HepG2 (cell line): ENCODE results near the gene FBLIM1. TPM values are rescaled to one million over a fixed set of nuclear protein-coding genes. Genes with fewer than 3 reads are reported as not detected.

Experiments
- BHLHE40 ChIP-seq: IDR thresholded peaks from 2 replicates; pipeline ENCODE4 v1.6.1; 2011; ENCODE audit warnings: low read length, improper control_type of control experiment
- ELF1 ChIP-seq: sonication (generic); formaldehyde crosslinking; IDR thresholded peaks from 2 replicates; pipeline ENCODE4 v1.4.0; 2020; ENCODE audit warnings: missing genetic modification reagents
- ELF3 ChIP-seq: IDR thresholded peaks from 2 replicates; pipeline ENCODE4 v1.6.1; 2016; ENCODE audit warnings: missing genetic modification reagents, missing compliant biosample characterization
- ERF ChIP-seq: IDR thresholded peaks from 2 replicates; pipeline ENCODE4 v1.6.1; 2018; ENCODE audit warnings: missing biosample characterization, missing genetic modification reagents
- ETV5 ChIP-seq: IDR thresholded peaks from 2 replicates; pipeline ENCODE4 v1.6.1; 2018; ENCODE audit warnings: missing biosample characterization, missing genetic modification reagents, inconsistent platforms, borderline replicate concordance
- HNF1A ChIP-seq, 2 experiments: sonication (generic) in 1 of 2; formaldehyde crosslinking in 1 of 2; IDR thresholded peaks; 2 replicates each; pipeline versions ENCODE4 v1.4.0 to v1.6.1; 2016 to 2020; ENCODE audit warnings: borderline replicate concordance in 1 of 2, low read depth in 1 of 2, mild to moderate bottlenecking in 1 of 2, missing genetic modification reagents in 1 of 2
- MZF1 ChIP-seq: sonication (generic); formaldehyde crosslinking; IDR thresholded peaks from 2 replicates; pipeline ENCODE4 v1.8.1; 2023; ENCODE audit warnings: mild to moderate bottlenecking, missing genetic modification reagents, borderline replicate concordance
- NCOR1 ChIP-seq: fragments of 200-600 bp; sonication (generic); IDR thresholded peaks from 2 replicates; pipeline ENCODE4 v1.7.0; 2017; ENCODE audit warnings: antibody characterized with exemption, low read length, borderline replicate concordance
- NONO ChIP-seq, 2 experiments: fragments of 450-650 bp in 1 of 2; sonication (generic) in 1 of 2; formaldehyde crosslinking in 1 of 2; IDR thresholded peaks in 1 of 2; conservative IDR thresholded peaks in 1 of 2; 2 replicates each; pipeline versions ENCODE4 v1.6.1 to v1.8.0; 2017 to 2022; ENCODE audit warnings: mild to moderate bottlenecking in 1 of 2, missing genetic modification reagents in 1 of 2, moderate library complexity in 1 of 2
- NR2C2 ChIP-seq: sonication (generic); formaldehyde crosslinking; IDR thresholded peaks from 2 replicates; pipeline ENCODE4 v1.4.0; 2020; ENCODE audit warnings: missing genetic modification reagents, mild to moderate bottlenecking, moderate library complexity, borderline replicate concordance
- RARG ChIP-seq: sonication (generic); formaldehyde crosslinking; IDR thresholded peaks from 2 replicates; pipeline ENCODE4 v1.4.0; 2020; ENCODE audit warnings: low read depth, mild to moderate bottlenecking, missing genetic modification reagents
- SPEN ChIP-seq: sonication (generic); formaldehyde crosslinking; IDR thresholded peaks from 2 replicates; pipeline ENCODE4 v1.5.1; 2020; ENCODE audit warnings: low read depth, mild to moderate bottlenecking, missing genetic modification reagents
- SUZ12 ChIP-seq: fragments of 150-350 bp; IDR thresholded peaks from 2 replicates; pipeline ENCODE4 v1.6.1; 2014; ENCODE audit warnings: low read depth, low read length
- THAP7 ChIP-seq: sonication (generic); formaldehyde crosslinking; IDR thresholded peaks from 2 replicates; pipeline ENCODE4 v1.8.1; 2023; ENCODE audit warnings: mild to moderate bottlenecking, missing genetic modification reagents
- XRCC5 ChIP-seq: fragments of 200-400 bp; formaldehyde crosslinking; optimal IDR thresholded peaks from 2 replicates; pipeline ENCODE3; 2017; ENCODE audit warnings: mild to moderate bottlenecking, low read length
- ZEB1 ChIP-seq: IDR thresholded peaks from 2 replicates; pipeline ENCODE4 v1.6.1; 2012; ENCODE audit warnings: mild to moderate bottlenecking, low read depth, inconsistent platforms; ENCODE audit not compliant: insufficient replicate concordance
- ZIK1 ChIP-seq: sonication (generic); formaldehyde crosslinking; IDR thresholded peaks from 2 replicates; pipeline ENCODE4 v1.5.0; 2020; ENCODE audit warnings: mild to moderate bottlenecking, low read depth, missing genetic modification reagents, borderline replicate concordance
- ZNF180 ChIP-seq: sonication (generic); formaldehyde crosslinking; IDR thresholded peaks from 2 replicates; pipeline ENCODE4 v1.4.0; 2020; ENCODE audit warnings: low read depth, missing genetic modification reagents, borderline replicate concordance
- ZNF296 ChIP-seq: sonication (generic); formaldehyde crosslinking; conservative IDR thresholded peaks from 2 replicates; pipeline ENCODE4 v1.5.0; 2020; ENCODE audit warnings: mild to moderate bottlenecking, missing genetic modification reagents
- ZNF775 ChIP-seq: sonication (generic); formaldehyde crosslinking; IDR thresholded peaks from 2 replicates; pipeline ENCODE4 v1.4.0; 2020; ENCODE audit warnings: missing genetic modification reagents, mild to moderate bottlenecking, moderate library complexity, borderline replicate concordance
- ZSCAN22 ChIP-seq: sonication (generic); formaldehyde crosslinking; IDR thresholded peaks from 2 replicates; pipeline ENCODE4 v1.4.0; 2020; ENCODE audit warnings: mild to moderate bottlenecking, missing genetic modification reagents
- ZSCAN30 ChIP-seq: sonication (generic); formaldehyde crosslinking; IDR thresholded peaks from 2 replicates; pipeline ENCODE4 v1.5.0; 2020; ENCODE audit warnings: mild to moderate bottlenecking, missing genetic modification reagents
- ZZZ3 ChIP-seq: sonication (generic); formaldehyde crosslinking; IDR thresholded peaks from 2 replicates; pipeline ENCODE4 v1.4.0; 2020; ENCODE audit warnings: missing genetic modification reagents, mild to moderate bottlenecking, borderline replicate concordance
- polyA plus RNA-seq, 8 experiments: library from polyadenylated mRNA; depleted of rRNA in 3 of 8; stranded (reverse) in 7 of 8; unstranded in 1 of 8; fragments of >200 nt; fragmentation: Illumina TruSeq in 4 of 8; extraction: Trizol in 4 of 8; gene quantifications; 2 replicates each; pipeline versions ENCODE4 v1.2.1 to v1.2.3, GENCODE V29; 2011 to 2016; ENCODE audit warnings: low read depth in 4 of 8, missing spikeins in 1 of 8, mixed read lengths in 1 of 8; ENCODE audit not compliant: insufficient read depth in 1 of 8
- total RNA-seq, 5 experiments: library from RNA; depleted of rRNA; stranded (reverse); fragments of >200 nt; fragmentation: Illumina TruSeq; extraction: Trizol; gene quantifications; 2 replicates each; pipeline ENCODE4 v1.2.3, GENCODE V29; 2016; ENCODE audit warnings: low read depth in 1 of 5

The FBLIM1 gene
- total and polyA plus RNA-seq, 2 of the 13 experiments (the other 11 are each of a cell fraction or from before 2014, with no cell fraction given) = 10.6 to 23.0 TPM

DNA sequence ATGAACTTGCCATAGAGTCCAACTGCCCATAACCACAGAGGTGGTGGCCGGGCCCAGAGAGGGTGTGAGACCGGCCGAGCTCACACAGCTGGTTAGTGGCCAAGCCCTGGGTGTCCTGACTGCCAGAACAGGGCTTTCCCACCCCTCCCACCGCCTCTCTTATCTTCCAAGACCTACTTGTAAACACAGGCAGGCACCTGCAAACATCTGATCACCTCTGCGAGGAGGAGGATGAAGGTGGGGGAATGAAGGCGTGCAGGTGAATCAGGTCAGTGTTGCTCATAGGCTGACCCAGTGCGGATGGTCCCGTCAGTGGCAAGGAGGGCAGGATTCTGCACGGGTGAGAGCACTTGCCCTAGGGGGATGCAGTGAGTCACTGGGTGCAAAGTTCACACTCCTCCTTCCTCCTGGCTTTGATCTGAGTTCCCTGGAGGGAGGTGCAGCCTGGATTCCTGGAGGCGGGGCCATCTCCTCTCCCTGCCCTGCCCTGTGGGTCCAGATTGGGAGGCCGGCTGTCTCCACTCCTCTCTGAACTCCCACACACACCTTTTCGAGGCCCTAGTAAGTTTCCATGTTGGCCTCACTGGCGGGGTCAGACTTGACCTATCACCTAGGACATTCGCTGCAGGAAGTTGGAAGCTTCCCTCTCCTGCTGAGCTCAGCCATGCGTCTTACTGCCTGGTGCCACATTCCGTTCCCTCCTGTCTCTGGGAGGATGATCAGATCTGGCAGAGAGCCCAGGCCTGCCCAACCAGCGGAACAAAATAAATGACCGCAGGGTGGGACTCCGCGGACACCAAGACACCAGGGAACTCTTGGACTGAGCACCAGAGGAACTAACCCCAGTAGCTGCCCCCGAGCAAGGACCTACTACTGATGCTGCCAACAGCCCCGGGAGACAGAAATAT lies 41.6 kb downstream of the FBLIM1 start (continued):
- 0 out of 2 replicates have a peak, but pooled peaks have one; percentile 59 for TF ChIP-seq HNF1A (IDR thresholded peaks at IDR 0.05; ENCODE audit: low read depth)
- peak; percentile 78; the same call in 1 of the 2 replicates for TF ChIP-seq HNF1A (CRISPR knock-in tag; IDR thresholded peaks at IDR 0.05; ENCODE audit: borderline replicate concordance)
- TF ChIP-seq ZNF296 (CRISPR knock-in tag) = 0 out of 2 replicates have a peak, but pooled peaks have one; percentile 19
- TF ChIP-seq NCOR1 = peak; percentile 95
- TF ChIP-seq ZSCAN30 (CRISPR knock-in tag) = no peak
- peak; percentile 78 for TF ChIP-seq NR2C2 (CRISPR knock-in tag)
- peak; percentile 54; the same call in 1 of the 2 replicates for TF ChIP-seq ELF1
- TF ChIP-seq ETV5 (CRISPR knock-in tag) = peak; percentile 76; the same call in 1 of the 2 replicates
- no peak for TF ChIP-seq THAP7
- TF ChIP-seq ZSCAN22 = no peak
- peak; percentile 93 for TF ChIP-seq ELF3 (CRISPR knock-in tag)
- peak; percentile 99; the same call in 1 of the 2 replicates for TF ChIP-seq SPEN (CRISPR knock-in tag)
- peak; percentile 98; the same call in 1 of the 2 replicates for TF ChIP-seq ZZZ3 (CRISPR knock-in tag)
- TF ChIP-seq BHLHE40 = peak; percentile 81
- TF ChIP-seq ZNF775 (CRISPR knock-in tag) = no peak
- no peak for TF ChIP-seq ZNF180
- TF ChIP-seq ZEB1 = peak; percentile 72
- TF ChIP-seq XRCC5 = peak; percentile 81
- TF ChIP-seq ZIK1 (CRISPR knock-in tag) = no peak
- no peak for TF ChIP-seq MZF1 (CRISPR knock-in tag)
- no peak for TF ChIP-seq RARG (CRISPR knock-in tag)
- TF ChIP-seq SUZ12 = no peak
- no peak for TF ChIP-seq NONO (IDR thresholded peaks at IDR 0.05)
- peak; percentile 61; the same call in 1 of the 2 replicates for TF ChIP-seq NONO (CRISPR knock-in tag; conservative IDR thresholded peaks at IDR 0.05)
- TF ChIP-seq ERF (CRISPR knock-in tag) = peak; percentile 70
